ENCODE data around the gene SLC23A1. TPM values are rescaled to one million over a fixed set of nuclear protein-coding genes. Genes with fewer than 3 reads are reported as not detected.
"Not testable (repeated sequence)": the region's sequence is repeated elsewhere in the genome, so short reads cannot be mapped to it uniquely, and the experiment has no call there.

Gene SLC23A1
- polyA plus RNA-seq, 4 donors, result 7.1 to 29.3 (median 12.4) TPM

DNA sequence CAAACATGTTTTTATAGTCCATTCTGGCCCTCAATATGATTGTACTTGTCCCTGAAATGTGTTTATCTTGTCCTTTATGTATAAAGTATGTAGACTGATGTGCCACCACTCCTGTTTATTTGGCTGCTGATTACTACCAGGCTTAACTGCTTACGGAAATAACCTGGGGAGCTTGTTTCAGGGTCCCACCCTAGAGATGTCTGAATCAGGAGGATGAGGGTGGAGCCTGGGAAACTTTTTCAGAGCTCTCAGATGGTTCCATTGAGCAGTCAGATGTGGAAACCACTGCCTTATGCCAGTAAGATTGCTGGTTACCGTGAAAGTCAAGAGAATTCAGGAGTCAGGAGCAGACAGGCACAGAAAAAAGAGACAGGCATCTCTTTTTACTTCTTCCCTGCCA lies 19.2 kb downstream of the SLC23A1 start:
- no peak overlapping the region for H3K27ac ChIP-seq (ENCODE audit: low read depth in 1 of 3, low read length in 2 of 3)
- FAIRE-seq (no peak), DNase-seq (no peak)
- no peak overlapping the region for H3K4me3 ChIP-seq (ENCODE audit: low read depth in 1 of 3, low read length in 3 of 3)
- H3K36me3 ChIP-seq (ENCODE audit: control insufficient read depth in 3 of 3, insufficient read depth in 2 of 3, low read depth in 1 of 3, low read length in 3 of 3), result peaks cover 5 to 53% (median 17%) of the 10 kb centered on the region in 3 donors
- 81 to 94% (median 92%) methylated on average over 2 of the region's 2 CpGs for WGBS, 3 donors
- H3K4me1 ChIP-seq (ENCODE audit: control insufficient read depth in 3 of 3, insufficient read depth in 2 of 3, low read depth in 1 of 3, low read length in 2 of 3), result no peaks in the 10 kb centered on the region
- no peaks in the 10 kb centered on the region for H3K9me3 ChIP-seq (ENCODE audit: control insufficient read depth in 2 of 2, insufficient read depth in 1 of 2, low read depth in 1 of 2, low read length in 1 of 2)
- H3K27me3 ChIP-seq (ENCODE audit: control insufficient read depth in 3 of 3, insufficient read depth in 3 of 3, low read length in 3 of 3), result no peaks in the 10 kb centered on the region

DNA sequence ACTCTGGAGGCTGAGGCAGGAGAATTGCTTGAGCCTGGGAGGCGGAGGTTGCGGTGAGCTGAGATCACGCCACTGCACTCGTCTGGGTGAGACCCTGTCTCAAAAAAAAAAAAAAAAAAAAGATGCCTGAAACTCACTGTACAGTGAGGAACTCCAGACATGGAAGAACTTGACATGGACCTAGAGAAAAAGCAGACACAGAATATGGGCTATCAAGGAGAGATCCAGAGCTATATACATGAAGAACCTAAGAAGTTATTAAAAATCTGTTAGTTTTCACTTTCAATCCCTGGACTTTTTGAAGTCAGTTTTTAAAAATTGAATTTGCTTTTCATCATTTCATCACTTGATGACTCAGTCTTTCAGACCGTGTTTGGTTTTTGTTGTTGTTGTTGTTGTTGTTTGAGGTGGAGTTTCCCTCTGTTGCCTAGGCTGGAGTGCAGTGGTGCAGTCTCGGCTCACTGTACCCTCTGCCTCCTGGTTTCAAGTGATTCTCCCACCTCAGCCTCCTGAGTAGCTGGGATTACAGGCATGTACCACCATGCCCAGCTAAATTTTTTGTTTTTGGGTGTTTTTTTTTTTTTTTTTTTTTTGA lies 21.2 kb downstream of the SLC23A1 start:
- DNase-seq (no peak), FAIRE-seq (no peak)
- H3K4me3 ChIP-seq (ENCODE audit: low read depth in 1 of 3, low read length in 3 of 3), result no peak overlapping the region
- H3K9me3 ChIP-seq (ENCODE audit: control insufficient read depth in 2 of 2, insufficient read depth in 1 of 2, low read depth in 1 of 2, low read length in 1 of 2), result no peaks in the 10 kb centered on the region
- no peak overlapping the region for H3K27ac ChIP-seq (ENCODE audit: low read depth in 1 of 3, low read length in 2 of 3)
- WGBS, 3 donors, result 83 to 87% (median 83%) methylated on average over 6 of the region's 6 CpGs
- H3K4me1 ChIP-seq (ENCODE audit: control insufficient read depth in 3 of 3, insufficient read depth in 2 of 3, low read depth in 1 of 3, low read length in 2 of 3), result no peaks in the 10 kb centered on the region
- H3K27me3 ChIP-seq (ENCODE audit: control insufficient read depth in 3 of 3, insufficient read depth in 3 of 3, low read length in 3 of 3), result no peaks in the 10 kb centered on the region
- peaks cover 5 to 56% (median 12%) of the 10 kb centered on the region in 3 donors for H3K36me3 ChIP-seq (ENCODE audit: control insufficient read depth in 3 of 3, insufficient read depth in 2 of 3, low read depth in 1 of 3, low read length in 3 of 3)

DNA sequence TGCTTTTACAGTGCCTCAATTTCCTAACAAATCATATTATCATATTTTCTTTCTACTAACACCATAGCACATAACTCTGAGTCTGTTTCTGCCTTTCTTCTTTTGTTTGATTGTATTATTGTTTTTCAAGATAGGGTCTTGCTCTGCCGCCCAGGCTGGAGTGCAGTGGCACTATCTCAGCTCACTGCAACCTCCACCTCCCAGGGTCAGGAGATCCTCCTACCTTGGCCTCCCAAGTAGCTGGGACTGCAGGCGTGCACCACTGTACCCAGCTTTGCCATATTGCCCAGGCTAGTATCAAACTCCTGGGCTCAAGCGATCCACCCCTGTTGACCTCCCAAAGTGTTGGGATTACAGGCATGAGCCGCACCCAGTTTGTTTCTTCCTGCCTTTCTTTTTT lies 22.7 kb downstream of the SLC23A1 start:
- H3K9me3 ChIP-seq (ENCODE audit: control insufficient read depth in 2 of 2, insufficient read depth in 1 of 2, low read depth in 1 of 2, low read length in 1 of 2), result no peaks in the 10 kb centered on the region
- FAIRE-seq (no peak), DNase-seq (no peak)
- H3K27me3 ChIP-seq (ENCODE audit: control insufficient read depth in 3 of 3, insufficient read depth in 3 of 3, low read length in 3 of 3), result no peaks in the 10 kb centered on the region
- no peaks in the 10 kb centered on the region for H3K4me1 ChIP-seq (ENCODE audit: control insufficient read depth in 3 of 3, insufficient read depth in 2 of 3, low read depth in 1 of 3, low read length in 2 of 3)
- no peak overlapping the region for H3K27ac ChIP-seq (ENCODE audit: low read depth in 1 of 3, low read length in 2 of 3)
- H3K36me3 ChIP-seq (ENCODE audit: control insufficient read depth in 3 of 3, insufficient read depth in 2 of 3, low read depth in 1 of 3, low read length in 3 of 3), result peaks cover 2 to 51% (median 4%) of the 10 kb centered on the region in 3 donors
- WGBS, 3 donors, result 94 to 97% (median 96%) methylated on average over 4 of the region's 4 CpGs
- no peak overlapping the region for H3K4me3 ChIP-seq (ENCODE audit: low read depth in 1 of 3, low read length in 3 of 3)

DNA sequence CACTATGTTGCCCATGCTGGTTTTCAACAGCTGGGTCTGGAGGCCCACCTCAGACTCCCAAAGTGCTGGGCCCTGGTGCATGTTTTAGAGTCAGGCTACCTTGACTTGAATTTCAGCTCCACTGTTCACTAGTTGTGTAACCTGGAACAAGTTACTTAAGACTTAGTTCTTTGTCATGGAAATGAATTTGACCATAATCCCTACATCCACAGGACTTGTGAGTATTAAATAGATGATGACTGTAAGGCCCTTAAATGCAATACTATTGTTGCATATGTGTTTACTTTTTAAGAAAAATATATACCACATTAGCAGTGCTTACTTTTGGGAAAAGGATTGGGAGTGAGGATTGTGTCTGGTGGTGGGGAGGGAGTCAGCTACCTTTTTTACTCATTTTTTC lies 25.0 kb downstream of the SLC23A1 start:
- no peak for DNase-seq
- no peak overlapping the region for H3K27ac ChIP-seq (ENCODE audit: low read depth in 1 of 3, low read length in 2 of 3)
- H3K4me3 ChIP-seq (ENCODE audit: low read depth in 1 of 3, low read length in 3 of 3), result no peak overlapping the region
- peaks cover 0 to 47% (median 2%) of the 10 kb centered on the region in 3 donors for H3K36me3 ChIP-seq (ENCODE audit: control insufficient read depth in 3 of 3, insufficient read depth in 2 of 3, low read depth in 1 of 3, low read length in 3 of 3)
- FAIRE-seq, result no peak
- no peaks in the 10 kb centered on the region for H3K4me1 ChIP-seq (ENCODE audit: control insufficient read depth in 3 of 3, insufficient read depth in 2 of 3, low read depth in 1 of 3, low read length in 2 of 3)
- H3K9me3 ChIP-seq (ENCODE audit: control insufficient read depth in 2 of 2, insufficient read depth in 1 of 2, low read depth in 1 of 2, low read length in 1 of 2), result no peaks in the 10 kb centered on the region
- H3K27me3 ChIP-seq (ENCODE audit: control insufficient read depth in 3 of 3, insufficient read depth in 3 of 3, low read length in 3 of 3), result no peaks in the 10 kb centered on the region

- not testable (repeated sequence) for DNase-seq; H3K4me3 ChIP-seq (ENCODE audit: low read depth in 1 of 3, low read length in 3 of 3); FAIRE-seq; H3K27me3 ChIP-seq (ENCODE audit: control insufficient read depth in 3 of 3, insufficient read depth in 3 of 3, low read length in 3 of 3); H3K27ac ChIP-seq (ENCODE audit: low read depth in 1 of 3, low read length in 2 of 3); H3K4me1 ChIP-seq (ENCODE audit: control insufficient read depth in 3 of 3, insufficient read depth in 2 of 3, low read depth in 1 of 3, low read length in 2 of 3); H3K9me3 ChIP-seq (ENCODE audit: control insufficient read depth in 2 of 2, insufficient read depth in 1 of 2, low read depth in 1 of 2, low read length in 1 of 2)
- peaks cover 0 to 45% (median 2%) of the 10 kb centered on the region in 3 donors for H3K36me3 ChIP-seq (ENCODE audit: control insufficient read depth in 3 of 3, insufficient read depth in 2 of 3, low read depth in 1 of 3, low read length in 3 of 3)
- 96 to 100% (median 98%) methylated on average over 8 of the region's 8 CpGs for WGBS, 3 donors
Observed at GRCh38 chr5:139355900-139356299, 27.2 kb downstream of the SLC23A1 start.

- 94 to 97% (median 97%) methylated on average over 3 of the region's 3 CpGs for WGBS, 3 donors
- no peaks in the 10 kb centered on the region for H3K9me3 ChIP-seq (ENCODE audit: control insufficient read depth in 2 of 2, insufficient read depth in 1 of 2, low read depth in 1 of 2, low read length in 1 of 2)
- H3K27ac ChIP-seq (ENCODE audit: low read depth in 1 of 3, low read length in 2 of 3), result no peak overlapping the region
- H3K4me1 ChIP-seq (ENCODE audit: control insufficient read depth in 3 of 3, insufficient read depth in 2 of 3, low read depth in 1 of 3, low read length in 2 of 3), result no peaks in the 10 kb centered on the region
- no peak for DNase-seq
- H3K4me3 ChIP-seq (ENCODE audit: low read depth in 1 of 3, low read length in 3 of 3), result no peak overlapping the region
- H3K36me3 ChIP-seq (ENCODE audit: control insufficient read depth in 3 of 3, insufficient read depth in 2 of 3, low read depth in 1 of 3, low read length in 3 of 3), result peaks cover 0 to 35% (median 0%) of the 10 kb centered on the region in 3 donors
- no peaks in the 10 kb centered on the region for H3K27me3 ChIP-seq (ENCODE audit: control insufficient read depth in 3 of 3, insufficient read depth in 3 of 3, low read length in 3 of 3)
- FAIRE-seq, result no peak
Observed at GRCh38 chr5:139354186-139354585, 28.9 kb downstream of the SLC23A1 start.

DNA sequence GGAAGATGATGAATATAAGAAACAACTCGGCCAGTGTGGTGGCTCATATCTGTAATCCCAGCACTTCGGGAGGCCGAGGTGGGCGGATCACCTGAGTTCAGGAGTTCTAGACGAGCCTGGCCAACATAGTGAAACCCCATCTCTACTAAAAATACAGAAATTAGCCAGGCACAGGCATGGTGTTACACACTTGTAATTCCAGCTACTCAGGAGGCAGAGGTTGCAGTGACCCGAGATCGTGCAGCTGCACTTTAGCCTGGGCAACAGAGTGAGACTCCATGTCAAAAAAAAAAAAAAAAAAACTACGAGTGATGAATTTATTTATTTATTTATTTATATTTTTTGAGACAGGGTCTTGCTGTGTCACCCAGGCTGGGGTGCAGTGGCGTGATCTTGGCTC lies 35.2 kb downstream of the SLC23A1 start:
- FAIRE-seq; H3K9me3 ChIP-seq (ENCODE audit: control insufficient read depth in 2 of 2, insufficient read depth in 1 of 2, low read depth in 1 of 2, low read length in 1 of 2); DNase-seq; H3K4me3 ChIP-seq (ENCODE audit: low read depth in 1 of 3, low read length in 3 of 3); H3K27me3 ChIP-seq (ENCODE audit: control insufficient read depth in 3 of 3, insufficient read depth in 3 of 3, low read length in 3 of 3); H3K27ac ChIP-seq (ENCODE audit: low read depth in 1 of 3, low read length in 2 of 3): not testable (repeated sequence)
- Histone ChIP-seq H3K36me3 (ENCODE audit: control insufficient read depth in 3 of 3, insufficient read depth in 2 of 3, low read depth in 1 of 3, low read length in 3 of 3) (peaks cover 0 to 34% (median 0%) of the 10 kb centered on the region in 3 donors), H3K4me1 (ENCODE audit: control insufficient read depth in 3 of 3, insufficient read depth in 2 of 3, low read depth in 1 of 3, low read length in 2 of 3) (peaks cover 2 to 12% (median 6%) of the 10 kb centered on the region in 3 donors)
- 81 to 89% (median 81%) methylated on average over 9 of the region's 9 CpGs for WGBS, 3 donors

- H3K27me3 ChIP-seq (ENCODE audit: control insufficient read depth in 3 of 3, insufficient read depth in 3 of 3, low read length in 3 of 3); H3K4me3 ChIP-seq (ENCODE audit: low read depth in 1 of 3, low read length in 3 of 3); DNase-seq; H3K9me3 ChIP-seq (ENCODE audit: control insufficient read depth in 2 of 2, insufficient read depth in 1 of 2, low read depth in 1 of 2, low read length in 1 of 2); FAIRE-seq; H3K27ac ChIP-seq (ENCODE audit: low read depth in 1 of 3, low read length in 2 of 3): not testable (repeated sequence)
- Histone ChIP-seq H3K36me3 (ENCODE audit: control insufficient read depth in 3 of 3, insufficient read depth in 2 of 3, low read depth in 1 of 3, low read length in 3 of 3) (peaks cover 0 to 28% (median 0%) of the 10 kb centered on the region in 3 donors), H3K4me1 (ENCODE audit: control insufficient read depth in 3 of 3, insufficient read depth in 2 of 3, low read depth in 1 of 3, low read length in 2 of 3) (peaks cover 2 to 15% (median 6%) of the 10 kb centered on the region in 3 donors)
- 95 to 96% (median 96%) methylated on average over 8 of the region's 8 CpGs for WGBS, 3 donors
Observed at GRCh38 chr5:139345442-139345841, 37.7 kb downstream of the SLC23A1 start.

DNA sequence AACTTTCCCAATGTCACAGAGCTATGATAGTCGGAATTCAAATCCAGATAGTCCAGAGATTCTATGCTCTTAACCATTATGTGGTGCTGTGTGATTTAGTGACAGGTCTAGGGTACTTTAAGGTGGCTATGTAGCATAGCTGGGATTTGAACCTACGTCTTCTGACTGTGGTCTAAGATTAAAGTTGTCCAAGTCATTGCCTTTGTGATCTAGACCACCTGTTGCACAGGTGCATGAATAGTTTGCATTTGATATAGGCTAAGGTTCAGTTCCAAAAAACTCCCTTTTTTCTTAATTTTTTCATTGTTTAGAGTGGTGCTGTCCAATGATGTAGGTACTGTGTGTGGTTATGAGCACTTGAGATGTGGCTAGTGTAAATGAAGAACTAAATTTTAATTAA lies 38.9 kb downstream of the SLC23A1 start:
- WGBS, 3 donors, result 60 to 84% (median 77%) methylated on average over 2 of the region's 2 CpGs
- Histone ChIP-seq H3K36me3 (ENCODE audit: control insufficient read depth in 3 of 3, insufficient read depth in 2 of 3, low read depth in 1 of 3, low read length in 3 of 3) (peaks cover 0 to 24% (median 0%) of the 10 kb centered on the region in 3 donors), H3K4me3 (ENCODE audit: low read depth in 1 of 3, low read length in 3 of 3) (no peak overlapping the region), H3K4me1 (ENCODE audit: control insufficient read depth in 3 of 3, insufficient read depth in 2 of 3, low read depth in 1 of 3, low read length in 2 of 3) (peaks cover 2 to 15% (median 6%) of the 10 kb centered on the region in 3 donors), H3K27me3 (ENCODE audit: control insufficient read depth in 3 of 3, insufficient read depth in 3 of 3, low read length in 3 of 3) (no peaks in the 10 kb centered on the region), H3K27ac (ENCODE audit: low read depth in 1 of 3, low read length in 2 of 3) (no peak overlapping the region), H3K9me3 (ENCODE audit: control insufficient read depth in 2 of 2, insufficient read depth in 1 of 2, low read depth in 1 of 2, low read length in 1 of 2) (no peaks in the 10 kb centered on the region)
- no peak for FAIRE-seq
- no peak for DNase-seq
